DND-41 (cell line): Measurements from ENCODE around the gene TMC7.

Source experiments
- ATAC-seq: fragments of 200-7000 bp; cut with Tn5 transposase; 3 replicates; pipeline ENCODE4 v1.9.1; 2021; ENCODE audit warnings: low read depth; ENCODE audit not compliant: insufficient read depth
- DNase-seq: peaks from one replicate; pipeline ENCODE4 v3.0.0-alpha.2; 2020
- H2AFZ ChIP-seq: 2 replicates; pipeline ENCODE4 v1.6.0; 2012; ENCODE audit warnings: low read depth, low read length
- H3K27ac ChIP-seq: 2 replicates; pipeline ENCODE4 v1.5.1; 2012; ENCODE audit warnings: low read length, inconsistent platforms
- H3K27me3 ChIP-seq: fragments of 200-600 bp; sonication (generic); 2 replicates; pipeline ENCODE4 v1.6.0; 2012; ENCODE audit warnings: low read length, mild to moderate bottlenecking, inconsistent platforms; ENCODE audit not compliant: insufficient read depth, poor library complexity
- H3K36me3 ChIP-seq: 2 replicates; pipeline ENCODE4 v1.5.1; 2012; ENCODE audit warnings: low read length, inconsistent platforms; ENCODE audit not compliant: insufficient read depth
- H3K4me1 ChIP-seq: 2 replicates; pipeline ENCODE4 v1.5.1; 2012; ENCODE audit warnings: mild to moderate bottlenecking, low read length; ENCODE audit not compliant: insufficient read depth
- H3K4me2 ChIP-seq: 2 replicates; pipeline ENCODE4 v1.6.0; 2012; ENCODE audit warnings: mild to moderate bottlenecking, moderate library complexity, low read length, inconsistent platforms; ENCODE audit not compliant: insufficient read depth
- H3K4me3 ChIP-seq, 2 experiments: fragments of 200-600 bp in 1 of 2; shearing (Covaris generic) in 1 of 2; 2 replicates each; pipeline ENCODE4 v1.5.1; 2012 to 2016; ENCODE audit warnings: inconsistent platforms in 2 of 2, low read length in 2 of 2, mild to moderate bottlenecking in 2 of 2, low read depth in 1 of 2, moderate library complexity in 1 of 2
- H3K79me2 ChIP-seq: 2 replicates; pipeline ENCODE4 v1.6.0; 2012; ENCODE audit warnings: low read length, inconsistent platforms; ENCODE audit not compliant: insufficient read depth
- H3K9ac ChIP-seq: 2 replicates; pipeline ENCODE4 v1.6.0; 2012; ENCODE audit warnings: low read depth, mild to moderate bottlenecking, inconsistent platforms, low read length, moderate library complexity
- H3K9me3 ChIP-seq: 2 replicates; pipeline ENCODE4 v1.5.1; 2012; ENCODE audit warnings: low read length, moderate library complexity, mild to moderate bottlenecking, inconsistent platforms; ENCODE audit not compliant: insufficient read depth, severe bottlenecking
- H4K20me1 ChIP-seq: 2 replicates; pipeline ENCODE4 v1.6.0; 2012; ENCODE audit warnings: low read length; ENCODE audit not compliant: insufficient read depth
- EZH2 ChIP-seq: IDR thresholded peaks from 3 replicates; pipeline ENCODE4 v1.6.1; 2012; ENCODE audit warnings: borderline replicate concordance, low read depth, mild to moderate bottlenecking, moderate library complexity, low read length, inconsistent platforms; ENCODE audit not compliant: severe bottlenecking
- TF ChIP-seq, protein P1 (sequence below): IDR thresholded peaks from 2 replicates; pipeline ENCODE4 v1.5.1; 2012; ENCODE audit warnings: borderline replicate concordance, low read length, moderate library complexity, mild to moderate bottlenecking; ENCODE audit not compliant: poor library complexity, severe bottlenecking; ENCODE audit errors: extremely low read depth

The TMC7 gene

DNA sequence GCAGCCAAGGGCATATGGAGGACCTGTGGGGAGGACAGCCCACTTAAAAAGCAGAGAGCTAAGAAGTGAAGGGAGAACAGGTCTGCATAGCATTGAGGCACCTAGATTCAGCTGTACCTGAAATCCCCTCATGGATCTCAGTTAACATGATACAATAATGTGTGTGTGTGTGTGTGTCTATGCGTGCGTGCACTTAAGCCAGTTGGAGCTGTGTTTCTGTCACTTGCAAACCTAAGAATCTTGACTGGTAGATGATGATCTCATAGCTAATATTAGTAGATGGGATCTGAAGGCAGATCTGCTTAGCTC is 128.3 kb downstream of the TMC7 start:
- TF ChIP-seq, protein P1, sequence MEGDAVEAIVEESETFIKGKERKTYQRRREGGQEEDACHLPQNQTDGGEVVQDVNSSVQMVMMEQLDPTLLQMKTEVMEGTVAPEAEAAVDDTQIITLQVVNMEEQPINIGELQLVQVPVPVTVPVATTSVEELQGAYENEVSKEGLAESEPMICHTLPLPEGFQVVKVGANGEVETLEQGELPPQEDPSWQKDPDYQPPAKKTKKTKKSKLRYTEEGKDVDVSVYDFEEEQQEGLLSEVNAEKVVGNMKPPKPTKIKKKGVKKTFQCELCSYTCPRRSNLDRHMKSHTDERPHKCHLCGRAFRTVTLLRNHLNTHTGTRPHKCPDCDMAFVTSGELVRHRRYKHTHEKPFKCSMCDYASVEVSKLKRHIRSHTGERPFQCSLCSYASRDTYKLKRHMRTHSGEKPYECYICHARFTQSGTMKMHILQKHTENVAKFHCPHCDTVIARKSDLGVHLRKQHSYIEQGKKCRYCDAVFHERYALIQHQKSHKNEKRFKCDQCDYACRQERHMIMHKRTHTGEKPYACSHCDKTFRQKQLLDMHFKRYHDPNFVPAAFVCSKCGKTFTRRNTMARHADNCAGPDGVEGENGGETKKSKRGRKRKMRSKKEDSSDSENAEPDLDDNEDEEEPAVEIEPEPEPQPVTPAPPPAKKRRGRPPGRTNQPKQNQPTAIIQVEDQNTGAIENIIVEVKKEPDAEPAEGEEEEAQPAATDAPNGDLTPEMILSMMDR = no peak
- TF ChIP-seq EZH2 = no peak
- H4K20me1 ChIP-seq = no peaks in the 10 kb centered on the region
- ATAC-seq = no peak
- no peaks in the 10 kb centered on the region for H3K4me1 ChIP-seq
- no peak overlapping the region for H3K4me2 ChIP-seq
- no peaks in the 10 kb centered on the region for H3K9me3 ChIP-seq
- H2AFZ ChIP-seq = no peak overlapping the region
- H3K9ac ChIP-seq = no peak overlapping the region
- peaks cover 5% of the 10 kb centered on the region for H3K27me3 ChIP-seq
- H3K79me2 ChIP-seq = no peaks in the 10 kb centered on the region
- no peaks in the 10 kb centered on the region for H3K36me3 ChIP-seq
- DNase-seq = no peak
- no peak overlapping the region for H3K4me3 ChIP-seq
- H3K27ac ChIP-seq = no peak overlapping the region
